HEK293 (cell line): ENCODE measurements around the gene CPD.

Source experiments
- EGR2 ChIP-seq: fragments of 450-650 bp; formaldehyde crosslinking; IDR thresholded peaks from 2 replicates; pipeline ENCODE4 v1.5.1; 2016; ENCODE audit warnings: low read depth, missing biosample characterization, missing genetic modification characterization
- GLI2 ChIP-seq: fragments of 450-650 bp; formaldehyde crosslinking; IDR thresholded peaks from 2 replicates; pipeline ENCODE4; 2017; ENCODE audit warnings: missing biosample characterization, missing genetic modification characterization, low read depth, borderline replicate concordance
- GLI4 ChIP-seq: fragments of 450-650 bp; formaldehyde crosslinking; IDR thresholded peaks from 2 replicates; pipeline ENCODE4 v1.5.1; 2016; ENCODE audit warnings: missing biosample characterization, missing genetic modification characterization
- GLIS1 ChIP-seq: fragments of 450-650 bp; formaldehyde crosslinking; IDR thresholded peaks from 2 replicates; pipeline ENCODE4 v1.5.1; 2016; ENCODE audit warnings: missing biosample characterization, missing genetic modification characterization
- IKZF3 ChIP-seq: fragments of 450-650 bp; IDR thresholded peaks from 2 replicates; pipeline ENCODE4 v1.5.0; 2018; ENCODE audit warnings: missing biosample characterization, mild to moderate bottlenecking, missing genetic modification characterization, moderate library complexity
- KLF8 ChIP-seq: fragments of 450-650 bp; formaldehyde crosslinking; IDR thresholded peaks from 2 replicates; pipeline ENCODE4 v1.5.1; 2016; ENCODE audit warnings: missing biosample characterization, missing genetic modification characterization
- OSR2 ChIP-seq: fragments of 450-650 bp; formaldehyde crosslinking; IDR thresholded peaks from 2 replicates; pipeline ENCODE4 v1.5.1; 2016; ENCODE audit warnings: missing biosample characterization, missing genetic modification characterization
- SP3 ChIP-seq: fragments of 450-650 bp; formaldehyde crosslinking; IDR thresholded peaks from 2 replicates; pipeline ENCODE4 v1.5.1; 2016; ENCODE audit warnings: missing biosample characterization, missing genetic modification characterization
- YY2 ChIP-seq: fragments of 450-650 bp; formaldehyde crosslinking; IDR thresholded peaks from 2 replicates; pipeline ENCODE4 v1.5.1; 2016; ENCODE audit warnings: missing biosample characterization, missing genetic modification characterization
- ZBTB48 ChIP-seq: fragments of 450-650 bp; formaldehyde crosslinking; IDR thresholded peaks from 2 replicates; pipeline ENCODE4 v1.5.1; 2016; ENCODE audit warnings: missing biosample characterization, missing genetic modification characterization
- ZFP37 ChIP-seq: fragments of 450-650 bp; formaldehyde crosslinking; IDR thresholded peaks from 2 replicates; pipeline ENCODE4 v1.5.1; 2016; ENCODE audit warnings: missing biosample characterization, missing genetic modification characterization
- ZNF138 ChIP-seq: fragments of 450-650 bp; formaldehyde crosslinking; IDR thresholded peaks from 2 replicates; pipeline ENCODE4 v1.5.1; 2016; ENCODE audit warnings: missing biosample characterization, missing genetic modification characterization, borderline replicate concordance
- ZNF211 ChIP-seq: fragments of 450-650 bp; formaldehyde crosslinking; IDR thresholded peaks from 2 replicates; pipeline ENCODE4 v1.5.1; 2016; ENCODE audit warnings: low read depth, missing biosample characterization, missing genetic modification characterization
- ZNF302 ChIP-seq: fragments of 450-650 bp; formaldehyde crosslinking; IDR thresholded peaks from 2 replicates; pipeline ENCODE4 v1.5.1; 2016; ENCODE audit warnings: missing biosample characterization, missing genetic modification characterization, low read depth
- ZNF394 ChIP-seq: fragments of 450-650 bp; formaldehyde crosslinking; IDR thresholded peaks from 2 replicates; pipeline ENCODE4 v1.5.1; 2016; ENCODE audit warnings: missing biosample characterization, missing genetic modification characterization, mild to moderate bottlenecking, moderate library complexity, borderline replicate concordance
- ZNF423 ChIP-seq: fragments of 450-650 bp; formaldehyde crosslinking; IDR thresholded peaks from 2 replicates; pipeline ENCODE4 v1.5.1; 2016; ENCODE audit warnings: missing biosample characterization, missing genetic modification characterization
- ZNF426 ChIP-seq: fragments of 450-650 bp; formaldehyde crosslinking; IDR thresholded peaks from 2 replicates; pipeline ENCODE4 v1.5.1; 2017; ENCODE audit warnings: missing biosample characterization, missing genetic modification characterization, mild to moderate bottlenecking, inconsistent platforms, moderate library complexity
- ZNF596 ChIP-seq: fragments of 450-650 bp; IDR thresholded peaks from 2 replicates; pipeline ENCODE4 v1.5.0; 2018; ENCODE audit warnings: missing biosample characterization, mild to moderate bottlenecking, missing genetic modification characterization, moderate library complexity
- ZNF600 ChIP-seq: fragments of 450-650 bp; formaldehyde crosslinking; IDR thresholded peaks from 2 replicates; pipeline ENCODE4 v1.5.1; 2016; ENCODE audit warnings: missing biosample characterization, missing genetic modification characterization
- ZNF610 ChIP-seq: fragments of 450-650 bp; formaldehyde crosslinking; IDR thresholded peaks from 2 replicates; pipeline ENCODE4 v1.5.1; 2016; ENCODE audit warnings: missing biosample characterization, missing genetic modification characterization, borderline replicate concordance
- ZNF747 ChIP-seq: fragments of 450-650 bp; formaldehyde crosslinking; IDR thresholded peaks from 2 replicates; pipeline ENCODE4 v1.5.1; 2016; ENCODE audit warnings: missing biosample characterization, missing genetic modification characterization
- ZNF830 ChIP-seq: fragments of 450-650 bp; IDR thresholded peaks from 2 replicates; pipeline ENCODE4 v1.5.0; 2018; ENCODE audit warnings: missing biosample characterization, missing genetic modification characterization, low read depth, mild to moderate bottlenecking, moderate library complexity
- ZNF843 ChIP-seq: fragments of 450-650 bp; formaldehyde crosslinking; IDR thresholded peaks from 2 replicates; pipeline ENCODE4 v1.5.1; 2016; ENCODE audit warnings: missing biosample characterization, missing genetic modification characterization
- ZSCAN30 ChIP-seq: fragments of 450-650 bp; IDR thresholded peaks from 2 replicates; pipeline ENCODE4 v1.5.1; 2018; ENCODE audit warnings: missing biosample characterization, mild to moderate bottlenecking, missing genetic modification characterization, moderate library complexity
- TF ChIP-seq, protein P1 (sequence below): fragments of 450-650 bp; formaldehyde crosslinking; IDR thresholded peaks from 2 replicates; pipeline ENCODE4 v1.5.1; 2016; ENCODE audit warnings: missing biosample characterization, missing genetic modification characterization, borderline replicate concordance
- TF ChIP-seq, protein P2 (sequence below): fragments of 450-650 bp; formaldehyde crosslinking; IDR thresholded peaks from 2 replicates; pipeline ENCODE4 v1.5.1; 2016; ENCODE audit warnings: missing biosample characterization, missing genetic modification characterization
- TF ChIP-seq, protein P3 (sequence below): fragments of 450-650 bp; formaldehyde crosslinking; IDR thresholded peaks from 2 replicates; pipeline ENCODE4 v1.5.1; 2016; ENCODE audit warnings: missing biosample characterization, missing genetic modification characterization
- TF ChIP-seq, protein P4 (sequence below): fragments of 450-650 bp; formaldehyde crosslinking; IDR thresholded peaks from 2 replicates; pipeline ENCODE4 v1.5.1; 2016; ENCODE audit warnings: missing biosample characterization, missing genetic modification characterization

CPD gene

DNA sequence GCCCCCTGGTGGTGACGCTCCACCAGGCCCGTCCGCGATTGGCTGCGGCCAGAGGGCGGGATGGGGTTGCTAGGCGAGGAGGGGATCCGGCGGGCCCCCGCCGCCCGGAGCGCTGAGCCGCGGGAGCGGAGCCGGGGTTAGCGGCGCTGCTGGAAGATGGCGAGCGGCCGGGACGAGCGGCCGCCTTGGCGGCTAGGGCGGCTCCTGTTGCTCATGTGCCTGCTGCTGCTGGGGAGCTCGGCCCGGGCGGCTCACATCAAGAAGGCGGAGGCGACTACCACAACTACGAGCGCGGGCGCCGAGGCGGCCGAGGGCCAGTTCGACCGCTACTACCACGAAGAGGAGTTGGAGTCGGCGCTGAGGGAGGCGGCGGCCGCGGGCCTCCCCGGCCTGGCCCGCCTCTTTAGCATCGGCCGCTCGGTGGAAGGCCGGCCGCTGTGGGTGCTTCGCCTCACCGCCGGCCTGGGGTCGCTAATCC is at the start of gene CPD (continued):
- TF ChIP-seq OSR2 (tag by site-specific recombination) (peak; percentile 55), ZNF830 (tag by site-specific recombination) (no peak), ZBTB48 (no peak), GLIS1 (tag by site-specific recombination) (peak; percentile 76), GLI2 (tag by site-specific recombination) (no peak), ZFP37 (tag by site-specific recombination) (peak; percentile 85), EGR2 (tag by site-specific recombination) (0 out of 2 replicates have a peak, but pooled peaks have one; percentile 8), ZNF600 (tag by site-specific recombination) (no peak), ZNF423 (tag by site-specific recombination) (peak; percentile 34; the same call in 1 of the 2 replicates), SP3 (tag by site-specific recombination) (peak; percentile 75; the same call in 1 of the 2 replicates), ZNF610 (tag by site-specific recombination) (peak; percentile 71; the same call in 1 of the 2 replicates), ZNF843 (tag by site-specific recombination) (0 out of 2 replicates have a peak, but pooled peaks have one; percentile 49), KLF8 (tag by site-specific recombination) (peak; percentile 46), ZNF747 (tag by site-specific recombination) (no peak), ZNF211 (tag by site-specific recombination) (no peak), ZSCAN30 (tag by site-specific recombination) (peak; percentile 82), IKZF3 (tag by site-specific recombination) (peak; percentile 20; the same call in 1 of the 2 replicates), ZNF394 (tag by site-specific recombination) (no peak), GLI4 (tag by site-specific recombination) (no peak), ZNF596 (no peak), ZNF138 (tag by site-specific recombination) (no peak), ZNF302 (tag by site-specific recombination) (no peak), ZNF426 (no peak), YY2 (peak; percentile 82)
- TF ChIP-seq, protein P1, sequence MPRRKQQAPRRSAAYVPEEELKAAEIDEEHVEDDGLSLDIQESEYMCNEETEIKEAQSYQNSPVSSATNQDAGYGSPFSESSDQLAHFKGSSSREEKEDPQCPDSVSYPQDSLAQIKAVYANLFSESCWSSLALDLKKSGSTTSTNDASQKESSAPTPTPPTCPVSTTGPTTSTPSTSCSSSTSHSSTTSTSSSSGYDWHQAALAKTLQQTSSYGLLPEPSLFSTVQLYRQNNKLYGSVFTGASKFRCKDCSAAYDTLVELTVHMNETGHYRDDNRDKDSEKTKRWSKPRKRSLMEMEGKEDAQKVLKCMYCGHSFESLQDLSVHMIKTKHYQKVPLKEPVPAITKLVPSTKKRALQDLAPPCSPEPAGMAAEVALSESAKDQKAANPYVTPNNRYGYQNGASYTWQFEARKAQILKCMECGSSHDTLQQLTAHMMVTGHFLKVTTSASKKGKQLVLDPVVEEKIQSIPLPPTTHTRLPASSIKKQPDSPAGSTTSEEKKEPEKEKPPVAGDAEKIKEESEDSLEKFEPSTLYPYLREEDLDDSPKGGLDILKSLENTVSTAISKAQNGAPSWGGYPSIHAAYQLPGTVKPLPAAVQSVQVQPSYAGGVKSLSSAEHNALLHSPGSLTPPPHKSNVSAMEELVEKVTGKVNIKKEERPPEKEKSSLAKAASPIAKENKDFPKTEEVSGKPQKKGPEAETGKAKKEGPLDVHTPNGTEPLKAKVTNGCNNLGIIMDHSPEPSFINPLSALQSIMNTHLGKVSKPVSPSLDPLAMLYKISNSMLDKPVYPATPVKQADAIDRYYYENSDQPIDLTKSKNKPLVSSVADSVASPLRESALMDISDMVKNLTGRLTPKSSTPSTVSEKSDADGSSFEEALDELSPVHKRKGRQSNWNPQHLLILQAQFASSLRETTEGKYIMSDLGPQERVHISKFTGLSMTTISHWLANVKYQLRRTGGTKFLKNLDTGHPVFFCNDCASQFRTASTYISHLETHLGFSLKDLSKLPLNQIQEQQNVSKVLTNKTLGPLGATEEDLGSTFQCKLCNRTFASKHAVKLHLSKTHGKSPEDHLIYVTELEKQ: peak; percentile 36; the same call in 1 of the 2 replicates
- TF ChIP-seq, protein P2, sequence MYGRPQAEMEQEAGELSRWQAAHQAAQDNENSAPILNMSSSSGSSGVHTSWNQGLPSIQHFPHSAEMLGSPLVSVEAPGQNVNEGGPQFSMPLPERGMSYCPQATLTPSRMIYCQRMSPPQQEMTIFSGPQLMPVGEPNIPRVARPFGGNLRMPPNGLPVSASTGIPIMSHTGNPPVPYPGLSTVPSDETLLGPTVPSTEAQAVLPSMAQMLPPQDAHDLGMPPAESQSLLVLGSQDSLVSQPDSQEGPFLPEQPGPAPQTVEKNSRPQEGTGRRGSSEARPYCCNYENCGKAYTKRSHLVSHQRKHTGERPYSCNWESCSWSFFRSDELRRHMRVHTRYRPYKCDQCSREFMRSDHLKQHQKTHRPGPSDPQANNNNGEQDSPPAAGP (tag by site-specific recombination): 0 out of 2 replicates have a peak, but pooled peaks have one; percentile 41
- TF ChIP-seq, protein P3, sequence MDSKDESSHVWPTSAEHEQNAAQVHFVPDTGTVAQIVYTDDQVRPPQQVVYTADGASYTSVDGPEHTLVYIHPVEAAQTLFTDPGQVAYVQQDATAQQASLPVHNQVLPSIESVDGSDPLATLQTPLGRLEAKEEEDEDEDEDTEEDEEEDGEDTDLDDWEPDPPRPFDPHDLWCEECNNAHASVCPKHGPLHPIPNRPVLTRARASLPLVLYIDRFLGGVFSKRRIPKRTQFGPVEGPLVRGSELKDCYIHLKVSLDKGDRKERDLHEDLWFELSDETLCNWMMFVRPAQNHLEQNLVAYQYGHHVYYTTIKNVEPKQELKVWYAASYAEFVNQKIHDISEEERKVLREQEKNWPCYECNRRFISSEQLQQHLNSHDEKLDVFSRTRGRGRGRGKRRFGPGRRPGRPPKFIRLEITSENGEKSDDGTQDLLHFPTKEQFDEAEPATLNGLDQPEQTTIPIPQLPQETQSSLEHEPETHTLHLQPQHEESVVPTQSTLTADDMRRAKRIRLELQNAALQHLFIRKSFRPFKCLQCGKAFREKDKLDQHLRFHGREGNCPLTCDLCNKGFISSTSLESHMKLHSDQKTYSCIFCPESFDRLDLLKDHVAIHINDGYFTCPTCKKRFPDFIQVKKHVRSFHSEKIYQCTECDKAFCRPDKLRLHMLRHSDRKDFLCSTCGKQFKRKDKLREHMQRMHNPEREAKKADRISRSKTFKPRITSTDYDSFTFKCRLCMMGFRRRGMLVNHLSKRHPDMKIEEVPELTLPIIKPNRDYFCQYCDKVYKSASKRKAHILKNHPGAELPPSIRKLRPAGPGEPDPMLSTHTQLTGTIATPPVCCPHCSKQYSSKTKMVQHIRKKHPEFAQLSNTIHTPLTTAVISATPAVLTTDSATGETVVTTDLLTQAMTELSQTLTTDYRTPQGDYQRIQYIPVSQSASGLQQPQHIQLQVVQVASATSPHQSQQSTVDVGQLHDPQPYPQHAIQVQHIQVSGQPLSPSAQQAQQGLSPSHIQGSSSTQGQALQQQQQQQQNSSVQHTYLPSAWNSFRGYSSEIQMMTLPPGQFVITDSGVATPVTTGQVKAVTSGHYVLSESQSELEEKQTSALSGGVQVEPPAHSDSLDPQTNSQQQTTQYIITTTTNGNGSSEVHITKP (tag by site-specific recombination): 0 out of 2 replicates have a peak, but pooled peaks have one; percentile 15
- TF ChIP-seq, protein P4, sequence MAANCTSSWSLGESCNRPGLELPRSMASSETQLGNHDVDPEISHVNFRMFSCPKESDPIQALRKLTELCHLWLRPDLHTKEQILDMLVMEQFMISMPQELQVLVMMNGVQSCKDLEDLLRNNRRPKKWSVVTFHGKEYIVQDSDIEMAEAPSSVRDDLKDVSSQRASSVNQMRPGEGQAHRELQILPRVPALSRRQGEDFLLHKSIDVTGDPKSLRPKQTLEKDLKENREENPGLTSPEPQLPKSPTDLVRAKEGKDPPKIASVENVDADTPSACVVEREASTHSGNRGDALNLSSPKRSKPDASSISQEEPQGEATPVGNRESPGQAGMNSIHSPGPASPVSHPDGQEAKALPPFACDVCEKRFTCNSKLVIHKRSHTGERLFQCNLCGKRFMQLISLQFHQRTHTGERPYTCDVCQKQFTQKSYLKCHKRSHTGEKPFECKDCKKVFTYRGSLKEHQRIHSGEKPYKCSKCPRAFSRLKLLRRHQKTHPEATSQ (tag by site-specific recombination): 0 out of 2 replicates have a peak, but pooled peaks have one; percentile 47
